GM19238 (cell line): ENCODE data around the gene COPS6.

Experiments used
- DNase-seq: peaks from one replicate; pipeline ENCODE4 v3.0.0; 2011; ENCODE audit warnings: low spot score; ENCODE audit not compliant: insufficient read length

COPS6 gene

GRCh38 chr7:100079024-100079560 lies 9.7 kb upstream of the COPS6 start:
- no peak for DNase-seq

GRCh38 chr7:100080907-100081534 lies 7.7 kb upstream of the COPS6 start:
- DNase-seq, result no peak

DNA sequence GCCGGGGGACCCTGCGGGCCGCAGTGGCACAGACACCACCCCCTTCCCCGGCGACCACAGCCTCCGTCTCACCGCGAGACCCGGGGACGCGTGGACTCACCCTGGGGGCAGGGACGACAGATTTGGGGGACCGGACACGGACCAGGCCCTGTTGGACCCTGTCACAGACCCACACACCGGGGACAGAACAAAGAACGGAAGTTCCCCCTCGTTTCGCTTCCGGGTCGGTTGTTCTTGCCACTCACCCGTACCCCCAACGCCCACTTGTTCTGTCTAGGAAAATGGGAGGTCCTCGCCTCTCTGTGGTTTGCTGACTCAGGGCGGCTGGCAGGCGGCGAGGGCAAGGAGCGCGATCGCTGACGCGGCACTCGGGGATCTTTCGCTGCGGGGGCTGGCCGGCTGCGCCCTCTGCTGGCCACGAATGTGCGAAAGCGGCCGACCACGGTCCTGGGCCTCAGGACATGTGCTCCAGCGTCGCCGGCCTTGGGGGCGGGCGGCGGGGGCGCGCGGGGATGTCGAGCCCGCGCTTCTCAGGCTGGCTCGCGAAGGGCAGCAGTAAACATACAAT lies 7.2 kb upstream of the COPS6 start, which contains the start of gene ZNF3:
Gene ZNF3 (minus strand): TSS at position 189 of the 568 bp plus-strand sequence. CDS start 4,366 bp downstream, outside the sequence.
- peak; percentile 86 for DNase-seq

GRCh38 chr7:100082978-100083377 lies 5.8 kb upstream of the COPS6 start:
- DNase-seq, result no peak

- DNase-seq, result no peak
Measured at GRCh38 chr7:100085515-100085914, 3.3 kb upstream of the COPS6 start.

GRCh38 chr7:100087055-100087750 lies 1.6 kb upstream of the COPS6 start:
- no peak for DNase-seq

DNA sequence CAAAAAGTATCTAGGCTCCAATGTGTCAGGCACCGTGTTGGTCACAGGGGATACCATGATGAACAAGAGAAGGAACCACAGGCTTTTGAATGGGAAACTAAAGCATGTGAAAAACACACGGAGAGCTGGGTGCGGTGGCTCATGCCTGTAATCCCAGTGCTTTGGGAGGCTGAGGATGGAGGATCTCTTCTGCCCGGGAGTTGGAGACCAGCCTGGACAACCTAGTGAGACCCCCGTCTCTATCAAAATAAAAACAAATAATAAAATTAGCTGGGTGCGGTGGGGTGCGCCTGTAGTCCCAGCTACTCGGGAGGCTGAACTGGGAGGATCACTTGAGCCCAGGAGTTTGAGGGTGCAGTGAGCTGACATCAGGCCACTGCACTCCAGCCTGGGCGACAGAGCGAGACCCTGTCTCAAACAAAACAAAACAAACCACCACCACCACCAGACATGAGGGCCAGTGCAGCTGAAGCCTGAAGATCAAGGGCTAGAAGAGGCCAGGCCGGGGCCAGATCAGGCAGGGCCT lies 611 bp upstream of the COPS6 start:
- DNase-seq, result no peak

DNA sequence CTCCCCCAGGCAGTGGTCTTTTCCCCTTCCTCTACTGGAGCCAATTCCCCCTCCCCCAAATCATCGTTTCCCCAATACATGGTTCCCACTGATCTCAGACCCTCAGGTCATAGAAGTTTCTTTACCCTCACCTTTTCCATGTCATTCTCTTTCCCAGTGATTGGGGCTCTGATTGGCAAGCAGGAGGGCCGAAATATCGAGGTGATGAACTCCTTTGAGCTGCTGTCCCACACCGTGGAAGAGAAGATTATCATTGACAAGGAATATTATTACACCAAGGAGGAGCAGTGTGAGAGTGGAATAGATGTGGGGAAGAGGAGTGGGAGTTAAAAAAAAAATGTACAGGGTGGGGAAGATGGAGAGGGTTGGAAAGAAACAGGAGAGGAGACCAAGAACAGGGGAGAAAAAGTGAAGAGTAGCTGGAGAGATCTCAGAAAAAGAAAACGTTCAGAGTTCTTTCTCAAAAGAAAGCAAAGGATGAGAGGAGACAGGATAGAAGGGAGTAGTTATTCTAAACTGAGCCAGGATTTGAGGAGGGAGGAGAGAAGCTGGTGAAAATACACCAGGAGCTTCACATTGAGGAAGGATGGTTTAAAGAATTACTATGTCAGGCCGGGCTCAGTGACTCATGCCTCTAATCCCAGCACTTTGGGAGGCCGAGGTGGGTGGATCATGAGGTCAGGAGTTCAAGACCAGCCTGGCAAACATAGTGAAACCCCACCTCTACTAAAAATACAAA lies 858 bp downstream of the COPS6 start:
- no peak for DNase-seq

DNA sequence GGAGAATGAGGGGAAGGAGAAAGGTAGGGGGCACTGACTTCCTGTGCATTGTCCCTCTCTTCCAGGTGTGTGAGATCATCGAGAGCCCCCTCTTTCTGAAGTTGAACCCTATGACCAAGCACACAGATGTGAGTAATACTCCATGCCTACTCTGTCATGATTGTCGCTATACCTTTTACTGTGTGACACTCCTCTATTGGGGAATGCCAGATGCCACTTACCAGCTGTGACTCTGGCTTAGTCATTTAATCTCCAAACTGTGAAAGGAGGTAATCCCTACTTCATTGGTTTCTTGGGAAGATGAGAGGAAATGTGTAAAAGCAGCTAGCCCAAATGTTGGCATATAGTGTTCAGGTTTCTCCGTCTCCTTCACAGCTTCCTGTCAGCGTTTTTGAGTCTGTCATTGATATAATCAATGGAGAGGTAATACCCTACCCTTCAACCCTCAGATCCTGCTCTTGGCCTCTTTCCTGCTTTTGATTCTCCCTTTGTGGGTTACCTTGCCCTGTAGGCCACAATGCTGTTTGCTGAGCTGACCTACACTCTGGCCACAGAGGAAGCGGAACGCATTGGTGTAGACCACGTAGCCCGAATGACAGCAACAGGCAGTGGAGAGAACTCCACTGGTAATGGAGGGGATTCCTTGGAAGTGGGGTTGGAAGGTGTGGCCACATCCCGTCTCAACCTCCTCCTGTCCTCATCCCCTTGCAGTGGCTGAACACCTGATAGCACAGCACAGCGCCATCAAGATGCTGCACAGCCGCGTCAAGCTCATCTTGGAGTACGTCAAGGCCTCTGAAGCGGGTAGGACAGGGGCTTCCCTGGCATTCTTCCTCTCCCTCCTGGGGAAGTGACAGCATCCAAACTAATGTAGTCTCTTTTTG lies 2.0 kb downstream of the COPS6 start:
- no peak for DNase-seq

- no peak for DNase-seq
Measured at GRCh38 chr7:100091411-100092181, 2.8 kb downstream of the COPS6 start.

GRCh38 chr7:100093054-100093453 lies 4.3 kb downstream of the COPS6 start:
- DNase-seq, result no peak

GRCh38 chr7:100093498-100093897 lies 4.7 kb downstream of the COPS6 start:
- DNase-seq, result no peak

- no peak for DNase-seq
Measured at GRCh38 chr7:100093925-100094486, 5.2 kb downstream of the COPS6 start.

- DNase-seq, result no peak
Measured at GRCh38 chr7:100095289-100095688, 6.5 kb downstream of the COPS6 start.

DNA sequence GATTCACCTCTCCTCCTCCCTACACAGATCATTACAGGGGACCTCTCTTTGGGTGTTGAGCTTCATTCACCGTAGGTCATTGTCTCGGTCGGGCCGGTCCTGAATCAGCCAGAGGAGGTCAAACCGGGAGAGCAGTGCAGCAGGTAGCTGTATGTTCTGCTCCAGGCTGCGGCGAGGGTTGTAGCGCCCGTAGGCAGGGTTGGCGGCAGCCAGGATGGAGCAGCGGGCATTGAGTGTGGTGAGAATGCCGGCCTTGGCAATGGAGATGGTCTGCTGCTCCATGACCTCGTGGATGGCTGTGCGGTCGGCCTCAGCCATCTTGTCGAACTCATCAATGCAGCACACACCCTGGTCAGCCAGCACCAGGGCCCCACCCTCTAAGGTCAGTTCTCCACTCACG lies 6.9 kb downstream of the COPS6 start:
- no peak for DNase-seq

- DNase-seq, result no peak
Measured at GRCh38 chr7:100098913-100099312, 10.1 kb downstream of the COPS6 start.

DNA sequence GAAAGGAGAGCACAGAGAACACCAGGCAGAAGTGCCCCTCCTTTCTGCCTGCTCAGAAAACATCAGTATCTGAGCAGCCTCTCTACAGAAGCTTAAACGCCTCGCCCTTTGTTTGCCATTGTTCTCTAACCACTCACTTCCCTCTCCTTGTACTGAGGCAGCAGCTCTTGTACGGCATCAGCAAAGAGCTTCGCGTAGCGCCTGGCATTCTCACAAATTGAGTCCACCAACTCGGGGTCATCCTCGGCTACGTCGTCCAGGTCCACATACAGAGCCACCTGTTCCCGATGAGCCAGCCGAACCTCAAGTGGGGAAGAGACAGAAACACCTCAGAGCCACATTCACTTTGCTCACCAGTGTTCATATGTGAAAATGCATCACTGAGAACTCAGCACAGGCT lies 10.7 kb downstream of the COPS6 start:
- DNase-seq, result no peak

DNA sequence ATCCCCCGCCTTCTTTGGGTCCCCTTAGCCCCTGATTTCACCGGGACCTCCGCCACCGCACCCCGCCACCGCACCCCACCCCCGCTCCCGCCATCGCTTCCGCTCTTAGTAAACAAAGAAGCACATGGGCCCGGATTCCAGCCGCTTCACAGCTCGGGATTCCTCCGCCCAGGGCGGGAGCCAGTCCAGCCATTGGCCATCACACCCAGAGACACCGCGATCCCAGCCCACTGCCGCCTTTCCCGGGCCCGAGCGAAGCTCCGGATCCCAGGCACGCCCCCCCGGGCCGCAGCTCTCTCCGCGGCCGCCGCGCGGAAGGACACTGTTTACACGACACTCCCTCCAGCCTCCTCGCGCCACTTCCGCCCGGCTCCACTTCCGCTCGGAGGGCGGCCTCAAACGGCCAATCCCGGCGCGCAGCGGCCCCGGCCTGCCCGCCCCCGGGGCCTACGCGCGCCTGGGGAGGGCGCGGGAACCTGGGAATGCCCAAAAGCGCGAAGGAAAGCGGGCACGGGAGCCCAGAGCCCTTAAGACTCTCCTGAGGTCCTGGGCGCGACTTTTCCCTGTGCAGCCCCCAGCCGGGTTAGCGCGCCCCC lies 11.7 kb downstream of the COPS6 start:
- DNase-seq, result peak; percentile 94
